Mucosa of stomach (tissue), 1 donor: ENCODE results near the gene STUM.
A peak's percentile ranks its signal among the peaks of the same experiment; 100 is the strongest.
"Not testable (repeated sequence)": the region's sequence is repeated elsewhere in the genome, so short reads cannot be mapped to it uniquely, and the experiment has no call there.

ENCODE experiments used
- H3K27me3 ChIP-seq: one replicate; pipeline ENCODE4 v1.7.0; 2013; ENCODE audit warnings: mild to moderate bottlenecking, low read length; ENCODE audit not compliant: control insufficient read depth, insufficient read depth
- H3K36me3 ChIP-seq: one replicate; pipeline ENCODE4 v1.7.0; 2013; ENCODE audit warnings: low read length; ENCODE audit not compliant: control insufficient read depth, insufficient read depth
- H3K4me1 ChIP-seq: one replicate; pipeline ENCODE4 v1.7.0; 2013; ENCODE audit warnings: mild to moderate bottlenecking, low read length; ENCODE audit not compliant: control insufficient read depth, insufficient read depth
- H3K4me3 ChIP-seq: one replicate; pipeline ENCODE4 v1.7.0; 2013; ENCODE audit warnings: low read length
- H3K9ac ChIP-seq: one replicate; pipeline ENCODE4 v1.7.0; 2013; ENCODE audit warnings: mild to moderate bottlenecking, low read length, moderate library complexity
- H3K9me3 ChIP-seq: one replicate; pipeline ENCODE4 v1.7.0; 2013; ENCODE audit warnings: mild to moderate bottlenecking, low read length, moderate library complexity; ENCODE audit not compliant: control insufficient read depth
- donor health status: Pancreatic carcinoma.

The STUM gene, protein sequence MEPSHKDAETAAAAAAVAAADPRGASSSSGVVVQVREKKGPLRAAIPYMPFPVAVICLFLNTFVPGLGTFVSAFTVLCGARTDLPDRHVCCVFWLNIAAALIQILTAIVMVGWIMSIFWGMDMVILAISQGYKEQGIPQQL

DNA sequence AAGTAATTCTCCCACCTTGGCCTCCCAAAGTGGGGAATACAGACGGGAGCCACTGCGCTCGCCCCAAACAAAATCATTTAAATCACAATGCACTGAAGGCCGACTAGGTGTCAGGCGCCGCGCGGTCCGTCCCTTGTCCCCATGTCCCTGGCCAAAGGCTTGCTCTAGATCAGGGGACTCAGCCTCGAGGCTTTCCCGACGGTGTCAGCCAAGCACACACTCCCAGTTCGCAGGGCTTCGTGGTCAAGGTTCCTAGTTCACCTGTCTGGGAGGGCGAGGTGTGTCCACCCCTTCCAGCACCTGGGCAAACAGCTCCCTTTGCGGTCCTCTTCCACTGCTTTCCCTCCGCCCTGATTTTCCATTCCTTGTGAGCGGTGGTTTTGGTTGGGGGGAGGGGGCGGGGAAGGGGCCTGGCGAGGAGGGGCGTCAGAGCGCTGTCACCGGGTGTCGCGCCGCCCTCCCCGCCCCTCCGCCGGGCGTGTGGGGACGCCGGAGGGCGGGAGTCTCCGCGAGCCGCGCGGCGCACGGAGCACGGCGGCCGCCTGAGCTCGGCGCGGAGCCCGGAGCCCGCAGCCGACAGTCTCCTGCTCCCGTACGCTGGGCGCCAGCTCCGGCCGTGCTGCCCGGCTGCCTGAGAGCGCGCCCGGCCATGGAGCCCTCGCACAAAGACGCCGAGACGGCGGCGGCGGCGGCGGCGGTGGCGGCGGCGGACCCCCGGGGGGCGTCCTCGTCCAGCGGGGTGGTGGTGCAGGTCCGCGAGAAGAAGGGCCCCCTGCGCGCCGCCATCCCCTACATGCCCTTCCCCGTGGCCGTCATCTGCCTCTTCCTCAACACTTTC, at the start of gene STUM:
STUM (plus strand) TSS at position 509 of the 838 bp plus-strand sequence; CDS start at position 650, 141 bp downstream.
- Histone ChIP-seq H3K4me1 (peaks cover 13% of the 10 kb centered on the region), H3K36me3 (no peaks in the 10 kb centered on the region), H3K9me3 (no peaks in the 10 kb centered on the region), H3K9ac (peak within 1 kb of the TSS; percentile 3), H3K4me3 (no peak within 1 kb of the TSS), H3K27me3 (peaks cover 49% of the 10 kb centered on the region)

DNA sequence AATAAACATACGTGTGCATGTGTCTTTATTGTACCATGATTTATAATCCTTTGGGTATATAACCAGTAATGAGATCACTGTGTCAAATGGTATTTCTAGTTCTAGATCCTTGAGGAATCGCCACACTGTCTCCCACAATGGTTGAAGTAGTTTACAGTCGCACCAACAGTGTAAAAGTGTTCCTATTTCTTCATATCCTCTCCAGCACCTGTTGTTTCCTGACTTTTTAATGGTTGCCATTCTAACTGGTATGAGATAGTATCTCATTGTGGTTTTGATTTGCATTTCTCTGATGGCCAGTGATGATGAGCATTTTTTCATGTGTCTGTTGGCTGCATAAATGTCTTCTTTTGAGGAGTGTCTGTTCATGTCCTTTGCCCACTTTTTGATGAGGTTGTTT, 48.9 kb upstream of the STUM start:
- not testable (repeated sequence) for H3K9me3 ChIP-seq, H3K4me1 ChIP-seq, H3K9ac ChIP-seq, H3K27me3 ChIP-seq, H3K36me3 ChIP-seq, H3K4me3 ChIP-seq

DNA sequence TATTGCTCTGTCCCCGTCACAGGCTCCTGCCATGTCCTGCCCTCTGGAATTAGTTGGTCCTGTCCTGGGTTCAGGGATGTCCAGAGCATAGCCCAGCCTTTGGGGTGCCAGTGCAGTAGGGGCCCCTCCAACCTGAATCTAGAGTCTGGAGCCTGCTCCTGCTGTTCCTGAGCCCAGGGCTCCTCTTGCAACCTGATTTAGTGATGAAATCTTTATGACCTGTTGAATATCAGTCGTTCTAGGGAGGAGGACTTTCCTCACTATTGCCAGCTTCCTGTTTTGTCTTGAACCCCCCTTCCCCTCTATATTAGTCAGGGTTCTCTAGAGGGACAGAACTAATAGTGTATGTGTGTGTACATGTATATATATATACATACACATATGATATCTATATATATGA, 42.5 kb upstream of the STUM start:
- Histone ChIP-seq H3K4me3 (no peak overlapping the region), H3K4me1 (no peaks in the 10 kb centered on the region), H3K9me3 (no peaks in the 10 kb centered on the region), H3K36me3 (no peaks in the 10 kb centered on the region), H3K9ac (no peak overlapping the region), H3K27me3 (peaks cover 14% of the 10 kb centered on the region)

DNA sequence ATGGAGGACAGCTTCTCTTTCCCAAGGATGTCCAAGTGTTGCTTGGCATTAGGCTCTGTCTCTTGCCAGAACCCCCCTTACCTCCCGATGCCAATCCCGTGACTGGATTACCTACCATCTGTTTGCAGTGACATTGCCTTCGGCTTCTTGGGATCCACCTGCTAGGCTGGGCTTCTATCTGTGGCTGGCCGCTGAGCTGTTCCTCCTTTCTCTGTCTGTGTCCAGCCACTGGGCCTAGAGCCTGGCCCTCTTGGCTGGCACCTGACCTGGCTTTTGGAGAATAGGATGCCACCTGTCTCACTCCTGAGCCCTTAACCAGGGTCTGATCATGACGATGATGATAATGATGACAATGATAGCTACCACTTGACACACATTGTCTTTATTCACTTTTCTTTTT, 41.6 kb upstream of the STUM start:
- no peak overlapping the region for H3K9ac ChIP-seq

DNA sequence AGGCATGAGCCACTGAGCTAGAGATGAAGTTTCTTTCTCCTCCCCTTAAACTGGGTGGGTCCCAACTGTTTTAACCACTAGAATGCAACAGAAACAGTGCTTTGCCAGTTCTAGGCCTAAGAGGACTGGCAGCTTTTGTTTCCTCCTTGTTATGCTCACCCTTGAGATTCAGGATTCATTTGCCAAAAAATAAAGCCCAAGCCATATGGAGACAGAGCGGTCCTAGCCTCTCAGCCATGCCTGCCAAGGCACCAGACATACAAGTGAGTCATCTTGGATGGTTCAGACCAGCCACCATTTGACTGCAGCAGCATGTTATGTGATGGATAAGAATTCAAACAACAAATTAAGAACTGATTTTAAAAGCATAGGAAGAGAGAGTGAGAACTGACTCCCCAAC, 38.1 kb upstream of the STUM start:
- no peaks in the 10 kb centered on the region for H3K9me3 ChIP-seq
- H3K4me1 ChIP-seq = no peaks in the 10 kb centered on the region
- H3K36me3 ChIP-seq = no peaks in the 10 kb centered on the region
- no peak overlapping the region for H3K9ac ChIP-seq
- H3K27me3 ChIP-seq = peaks cover 6% of the 10 kb centered on the region
- no peak overlapping the region for H3K4me3 ChIP-seq

More for the DNA sequence above, 41.6 kb upstream of the STUM start:
- Histone ChIP-seq H3K27me3 (peaks cover 14% of the 10 kb centered on the region), H3K9me3 (no peaks in the 10 kb centered on the region), H3K4me1 (no peaks in the 10 kb centered on the region), H3K4me3 (no peak overlapping the region), H3K36me3 (no peaks in the 10 kb centered on the region)

DNA sequence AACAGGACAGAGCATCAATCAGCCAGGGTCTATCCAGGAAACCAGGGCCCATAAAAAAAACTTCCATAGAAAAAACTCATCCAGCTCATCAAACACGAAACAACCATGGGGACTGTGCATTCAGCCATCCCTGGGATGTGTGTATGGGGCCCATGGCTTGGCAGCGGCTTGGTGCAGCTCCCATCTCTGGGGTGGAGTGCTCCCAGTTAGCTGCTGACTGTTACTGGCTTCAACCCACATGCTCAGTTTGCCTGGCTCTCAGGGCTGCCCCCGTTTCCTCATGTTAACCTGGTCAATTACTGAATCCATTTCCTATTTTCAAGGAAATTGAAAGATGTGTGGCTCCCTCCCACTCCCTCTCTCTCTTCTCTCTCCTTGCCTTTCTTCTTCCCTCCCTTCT, 37.3 kb upstream of the STUM start:
- no peaks in the 10 kb centered on the region for H3K36me3 ChIP-seq
- no peak overlapping the region for H3K4me3 ChIP-seq
- H3K27me3 ChIP-seq = no peaks in the 10 kb centered on the region
- no peaks in the 10 kb centered on the region for H3K4me1 ChIP-seq
- no peak overlapping the region for H3K9ac ChIP-seq
- no peaks in the 10 kb centered on the region for H3K9me3 ChIP-seq

DNA sequence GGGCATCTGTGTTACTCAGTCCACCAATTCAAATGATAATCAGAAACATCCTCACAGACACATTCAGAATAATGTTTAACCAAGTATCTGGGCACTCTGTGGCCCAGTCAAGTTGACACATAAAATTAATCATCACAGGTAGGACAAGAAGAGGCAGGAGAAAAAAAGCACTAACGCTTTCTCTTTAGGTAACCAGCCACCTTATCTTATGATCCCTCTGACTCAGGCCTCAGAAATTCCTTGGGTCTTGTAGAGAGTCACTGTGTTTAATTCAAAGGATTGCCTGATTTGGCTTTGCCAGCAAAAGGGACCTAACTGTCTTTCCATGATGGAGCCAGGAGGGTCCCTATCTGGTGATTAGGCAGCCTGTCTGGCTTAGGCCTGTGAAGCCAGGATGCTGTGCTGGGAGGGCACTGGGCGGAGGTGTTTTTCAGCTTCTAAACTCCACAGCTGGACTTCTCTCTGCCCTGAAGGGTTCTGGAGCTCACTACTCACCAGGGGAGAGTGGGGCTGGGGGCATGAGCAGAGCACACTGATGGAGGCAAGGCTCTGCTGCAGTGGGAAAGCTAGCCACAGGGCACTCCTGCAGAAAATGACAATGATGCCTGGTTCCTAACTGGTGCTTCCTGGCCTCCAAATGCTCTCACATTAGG, 36.4 kb upstream of the STUM start:
- Histone ChIP-seq H3K4me1 (no peaks in the 10 kb centered on the region), H3K4me3 (no peak overlapping the region), H3K9me3 (no peaks in the 10 kb centered on the region), H3K27me3 (no peaks in the 10 kb centered on the region), H3K36me3 (no peaks in the 10 kb centered on the region), H3K9ac (no peak overlapping the region)

DNA sequence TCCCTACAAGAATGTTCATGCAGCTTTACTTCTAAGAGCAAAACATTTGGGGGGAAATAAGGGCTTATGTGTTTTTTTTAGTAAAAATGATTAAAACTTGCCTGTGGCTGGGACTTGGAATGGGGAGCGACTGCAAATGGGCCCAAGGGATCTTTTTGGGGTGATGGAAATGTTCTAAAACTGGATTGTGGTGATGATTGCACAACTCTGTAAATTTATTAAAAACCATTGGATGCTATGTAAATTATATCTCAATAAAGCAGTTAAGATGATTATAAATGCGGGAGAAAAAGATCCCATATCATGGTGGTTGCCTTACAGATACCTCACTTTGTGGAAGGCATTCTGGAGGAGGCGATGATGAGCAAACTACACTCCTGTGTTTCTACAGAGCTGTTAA, 30.2 kb upstream of the STUM start:
- peaks cover 10% of the 10 kb centered on the region for H3K27me3 ChIP-seq
- no peak overlapping the region for H3K4me3 ChIP-seq
- no peaks in the 10 kb centered on the region for H3K9me3 ChIP-seq
- no peak overlapping the region for H3K9ac ChIP-seq
- no peaks in the 10 kb centered on the region for H3K4me1 ChIP-seq
- no peaks in the 10 kb centered on the region for H3K36me3 ChIP-seq

DNA sequence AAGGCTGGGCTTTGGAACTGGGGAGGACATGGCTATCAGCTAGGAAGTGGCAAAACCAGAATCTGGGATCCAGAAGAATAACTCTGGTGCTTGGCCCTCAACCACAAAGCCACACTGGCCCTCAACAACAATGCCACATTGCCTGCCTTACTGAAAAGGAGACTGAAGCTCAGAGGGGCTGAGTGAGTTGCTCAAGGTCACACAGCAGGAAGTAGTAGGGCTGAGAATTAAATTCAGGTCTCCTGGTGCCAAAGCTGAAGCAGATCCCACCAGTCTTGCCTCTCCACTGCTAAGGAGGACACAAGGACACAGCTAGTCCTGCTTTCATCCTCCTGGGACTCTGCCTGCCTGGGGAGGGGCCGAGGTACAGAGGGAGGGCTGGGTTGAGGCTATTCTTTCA, 29.4 kb upstream of the STUM start:
- no peaks in the 10 kb centered on the region for H3K4me1 ChIP-seq
- peaks cover 10% of the 10 kb centered on the region for H3K27me3 ChIP-seq
- H3K4me3 ChIP-seq = no peak overlapping the region
- H3K9ac ChIP-seq = no peak overlapping the region
- no peaks in the 10 kb centered on the region for H3K9me3 ChIP-seq
- no peaks in the 10 kb centered on the region for H3K36me3 ChIP-seq

DNA sequence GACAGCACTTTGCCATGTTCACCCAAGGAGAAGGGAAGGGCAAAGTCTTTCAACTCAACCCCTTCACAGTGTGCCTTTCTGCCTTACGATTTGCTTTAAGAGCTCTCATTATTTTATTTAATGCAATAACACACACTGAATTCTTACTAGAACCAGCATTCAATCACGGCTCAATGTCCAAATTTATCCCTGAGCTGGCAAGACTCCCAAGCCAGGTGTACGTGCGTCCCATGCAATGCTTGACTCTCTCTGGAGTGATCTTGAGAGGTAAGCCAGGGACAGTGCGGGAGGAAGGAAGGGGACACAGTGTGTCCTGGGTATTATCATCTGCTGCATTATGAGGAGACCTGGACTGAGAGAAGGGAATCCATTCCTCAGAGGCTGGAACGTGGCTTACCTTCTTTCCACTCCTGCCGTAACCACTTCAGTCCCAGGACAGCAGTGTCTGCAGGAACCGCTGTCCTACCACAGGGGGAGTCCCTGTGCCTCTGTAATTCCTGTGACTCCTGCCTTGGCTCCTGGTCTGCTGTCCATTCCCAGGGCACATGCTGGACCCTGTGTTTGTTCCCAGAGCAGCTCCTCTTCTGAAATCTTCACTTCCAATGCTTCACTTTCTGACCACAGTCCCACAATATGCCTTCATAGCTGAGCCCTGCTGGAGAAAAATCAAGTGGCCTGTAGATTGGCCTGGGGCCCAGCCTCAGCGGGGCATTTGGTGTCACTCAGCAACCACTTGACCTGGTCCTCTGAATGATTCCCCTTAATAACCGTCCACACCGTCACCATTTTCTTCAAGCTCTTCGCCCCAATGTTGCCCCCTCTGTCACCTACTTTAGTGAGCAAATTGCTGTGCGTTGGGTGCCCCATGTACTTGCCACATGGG, 28.6 kb upstream of the STUM start:
- Histone ChIP-seq H3K36me3 (no peaks in the 10 kb centered on the region), H3K9me3 (no peaks in the 10 kb centered on the region), H3K9ac (no peak overlapping the region), H3K27me3 (peaks cover 10% of the 10 kb centered on the region), H3K4me3 (no peak overlapping the region), H3K4me1 (no peaks in the 10 kb centered on the region)

DNA sequence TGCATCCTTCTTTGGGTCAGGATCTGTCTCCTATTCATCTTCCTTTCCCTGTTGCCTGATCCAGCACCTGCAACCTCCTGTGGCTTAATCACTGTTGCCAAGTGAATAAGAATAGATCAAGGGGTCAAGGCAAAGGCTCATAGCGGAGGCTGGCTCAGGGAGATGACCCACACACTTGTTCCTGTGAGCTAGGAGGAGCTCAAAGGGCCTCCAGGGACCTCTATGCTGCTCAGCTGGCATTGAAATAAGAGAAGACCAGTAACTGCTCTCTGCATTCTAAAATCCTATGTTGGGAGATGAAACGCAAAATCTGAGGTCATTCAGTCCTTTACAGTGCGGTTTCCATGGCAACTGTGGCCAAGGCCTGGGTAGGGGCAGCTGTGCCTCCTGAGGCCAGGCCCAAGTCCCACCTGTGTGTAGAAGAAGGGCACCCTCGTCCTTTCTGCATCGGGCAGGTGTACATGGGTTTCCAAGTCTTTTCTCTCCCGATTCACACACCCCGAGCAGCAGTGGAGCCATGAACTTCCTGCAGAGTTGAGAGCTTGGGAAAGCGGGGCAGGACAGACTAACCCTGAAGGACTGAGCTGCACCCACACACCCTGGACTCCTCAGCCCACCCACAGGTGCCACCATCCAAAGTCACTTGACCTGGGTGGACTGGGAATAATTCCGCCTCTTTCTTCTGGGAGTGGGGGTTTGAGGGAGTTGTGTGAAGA, 27.8 kb upstream of the STUM start:
- Histone ChIP-seq H3K36me3 (no peaks in the 10 kb centered on the region), H3K9ac (no peak overlapping the region), H3K4me3 (no peak overlapping the region), H3K4me1 (no peaks in the 10 kb centered on the region), H3K9me3 (no peaks in the 10 kb centered on the region), H3K27me3 (peaks cover 10% of the 10 kb centered on the region)
